Prostate gland (tissue), 2 donors: ENCODE measurements around the gene LDAH. TPM values are rescaled to one million over a fixed set of nuclear protein-coding genes. Genes with fewer than 3 reads are reported as not detected.
A peak's percentile ranks its signal among the peaks of the same experiment; 100 is the strongest.

Experiments used
- DNase-seq: peaks from one replicate; pipeline ENCODE4 v3.0.0-alpha.2; 2019; ENCODE audit warnings: low spot score
- H3K27ac ChIP-seq, 2 donors: fragments of 200-600 bp; sonication (generic); 2 replicates each; pipeline ENCODE4 v1.5.1; 2017 to 2019
- H3K27me3 ChIP-seq: fragments of 200-600 bp; sonication (generic); replicated peaks from 2 replicates; pipeline ENCODE4 v1.5.1; 2019; ENCODE audit not compliant: insufficient read depth
- H3K36me3 ChIP-seq, 2 donors: fragments of 200-600 bp; sonication (generic); 1 replicate in 1 of 2; 2 replicates in 1 of 2; pipeline versions ENCODE4 v1.5.1 to v1.8.1; 2017 to 2019
- H3K4me1 ChIP-seq: fragments of 200-600 bp; sonication (generic); replicated peaks from 2 replicates; pipeline ENCODE4 v1.5.1; 2019
- H3K4me3 ChIP-seq, 2 donors: fragments of 200-600 bp; sonication (generic); 2 replicates each; pipeline ENCODE4 v1.5.1; 2017 to 2019
- H3K9me3 ChIP-seq: fragments of 200-600 bp; sonication (generic); 2 replicates; pipeline ENCODE4 v1.5.1; 2017
- CTCF ChIP-seq, 4 experiments: fragments of 200-600 bp in 2 of 4; fragments of 450-650 bp in 2 of 4; sonication (generic) in 2 of 4; IDR thresholded peaks; 1 replicate in 3 of 4; 2 replicates in 1 of 4; pipeline ENCODE4 v1.5.1; 2016 to 2019; ENCODE audit warnings: antibody characterized with exemption in 4 of 4, mild to moderate bottlenecking in 2 of 4, moderate library complexity in 2 of 4
- POLR2A ChIP-seq: fragments of 450-650 bp; IDR thresholded peaks from one replicate; pipeline ENCODE4 v1.6.1; 2016; ENCODE audit warnings: antibody characterized with exemption, mild to moderate bottlenecking
- POLR2AphosphoS5 ChIP-seq: sonication (generic); formaldehyde crosslinking; IDR thresholded peaks from one replicate; pipeline ENCODE4 v1.6.1; 2017; ENCODE audit warnings: antibody characterized with exemption
- whole genome bisulfite sequencing: methylation state at CpG from one replicate; pipeline ENCODE4 v1.1.5; 2018; 5-methylcytosine and 5-hydroxymethylcytosine counted together
- intact Hi-C: fragments of 100-400 bp; cut with DNase I; formaldehyde crosslinking; loops from one replicate; pipeline ENCODE4 v1.14.2; 2022
- total RNA-seq, 2 donors: library from RNA; depleted of rRNA; stranded (reverse); fragments of >200 nt; gene quantifications; one replicate each; pipeline ENCODE4 v1.1.0, GENCODE V29; 2016

Gene LDAH
- total RNA-seq, 2 donors from 2014 or later = 6.6 to 17.3 TPM

- H3K27me3 ChIP-seq = peaks cover 2% of the 10 kb centered on the region
- intact Hi-C loops = loop anchor here (2.0 to 5.0 kb wide), 3 partner anchors 255 to 455 kb away; no protein-coding TSS in a partner anchor
- WGBS = 89% methylated on average over 5 of the region's 5 CpGs
Measured at GRCh38 chr2:20662308-20662937, 160.5 kb downstream of the LDAH start.

GRCh38 chr2:20661421-20662307, 161.2 kb downstream of the LDAH start:
- WGBS = 32% methylated on average over 11 of the region's 11 CpGs
- DNase-seq = peak; percentile 47
- TF ChIP-seq CTCF (IDR thresholded peaks at IDR 0.05) (peak; percentile 94 to 98 (median 96)), POLR2A (no peak)
- Histone ChIP-seq H3K27ac (no peak overlapping the region), H3K36me3 (no peaks in the 10 kb centered on the region), H3K4me3 (no peak overlapping the region), H3K27me3 (peaks cover 2% of the 10 kb centered on the region), H3K9me3 (no peaks in the 10 kb centered on the region), H3K4me1 (peaks cover 7% of the 10 kb centered on the region)
- intact Hi-C loops = loop anchor here (2.0 to 5.0 kb wide), 4 partner anchors 256 to 456 kb away; no protein-coding TSS in a partner anchor

More at GRCh38 chr2:20662308-20662937, 160.5 kb downstream of the LDAH start:
- Histone ChIP-seq H3K9me3 (no peaks in the 10 kb centered on the region), H3K27ac (no peak overlapping the region), H3K4me3 (no peak overlapping the region), H3K36me3 (no peaks in the 10 kb centered on the region), H3K4me1 (peaks cover 7% of the 10 kb centered on the region)
- TF ChIP-seq CTCF (IDR thresholded peaks at IDR 0.05) = no peak
- no peak for TF ChIP-seq POLR2AphosphoS5
- TF ChIP-seq POLR2A = no peak
- DNase-seq = no peak

GRCh38 chr2:20660506-20661420, 162.1 kb downstream of the LDAH start:
- Histone ChIP-seq H3K36me3 (no peaks in the 10 kb centered on the region), H3K27ac (no peak overlapping the region), H3K4me1 (peaks cover 4% of the 10 kb centered on the region), H3K27me3 (no peaks in the 10 kb centered on the region), H3K9me3 (no peaks in the 10 kb centered on the region), H3K4me3 (no peak overlapping the region)
- no peak for DNase-seq
- TF ChIP-seq POLR2A (no peak), POLR2AphosphoS5 (no peak), CTCF (IDR thresholded peaks at IDR 0.05) (no peak)
- intact Hi-C loops = loop anchor here (2.0 to 5.0 kb wide), 3 partner anchors 257 to 457 kb away; no protein-coding TSS in a partner anchor
- 66% methylated on average over 8 of the region's 8 CpGs for WGBS

GRCh38 chr2:20657522-20658235, 165.2 kb downstream of the LDAH start:
- TF ChIP-seq POLR2A (no peak), POLR2AphosphoS5 (no peak), CTCF (IDR thresholded peaks at IDR 0.05) (no peak)
- Histone ChIP-seq H3K9me3 (no peaks in the 10 kb centered on the region), H3K4me3 (no peak overlapping the region), H3K4me1 (peaks cover 4% of the 10 kb centered on the region), H3K36me3 (no peaks in the 10 kb centered on the region), H3K27me3 (no peaks in the 10 kb centered on the region), H3K27ac (no peak overlapping the region)
- intact Hi-C loops = no loop called here
- 84% methylated on average over 4 of the region's 4 CpGs for WGBS
- DNase-seq = no peak
